Neural cell (in vitro differentiated cells): ENCODE measurements around the gene SYT7. TPM values are rescaled to one million over a fixed set of nuclear protein-coding genes. Genes with fewer than 3 reads are reported as not detected.

Experiments
- H2AFZ ChIP-seq: fragments of 200-600, 300-800 bp; sonication (generic), shearing (Covaris generic); 2 replicates; pipeline ENCODE4 v1.6.0; 2014; ENCODE audit warnings: low read depth, mild to moderate bottlenecking, antibody characterized with exemption, low read length, moderate library complexity
- H3F3A ChIP-seq: fragments of 200-600 bp; shearing (Covaris generic); 2 replicates; pipeline ENCODE4 v1.6.1; 2016; ENCODE audit warnings: mild to moderate bottlenecking, moderate library complexity, mixed read lengths, antibody characterized with exemption, low read length; ENCODE audit not compliant: insufficient read depth, poor library complexity, severe bottlenecking
- H3K27ac ChIP-seq: fragments of 200-600, 300-800 bp; sonication (generic), shearing (Covaris generic); 2 replicates; pipeline ENCODE4 v1.5.1; 2014; ENCODE audit warnings: mild to moderate bottlenecking, low read length, moderate library complexity
- H3K27me3 ChIP-seq: fragments of 300-800, 200-600 bp; sonication (generic), shearing (Covaris generic); 2 replicates; pipeline ENCODE4 v1.6.0; 2014; ENCODE audit warnings: mild to moderate bottlenecking, low read depth, low read length, moderate library complexity; ENCODE audit not compliant: insufficient read depth
- H3K36me3 ChIP-seq: fragments of 300-800, 200-600 bp; sonication (generic), shearing (Covaris generic); 2 replicates; pipeline ENCODE4 v1.5.1; 2014; ENCODE audit warnings: mild to moderate bottlenecking, antibody characterized with exemption, low read length, moderate library complexity; ENCODE audit not compliant: insufficient read depth
- H3K4me2 ChIP-seq: fragments of 300-800, 200-600 bp; sonication (generic), shearing (Covaris generic); 2 replicates; pipeline ENCODE4 v1.6.0; 2014; ENCODE audit warnings: mild to moderate bottlenecking, low read length
- H3K4me3 ChIP-seq: fragments of 300-800, 200-600 bp; sonication (generic), shearing (Covaris generic); 2 replicates; pipeline ENCODE4 v1.5.1; 2014; ENCODE audit warnings: mild to moderate bottlenecking, low read length, moderate library complexity
- H3K79me2 ChIP-seq: fragments of 200-600 bp; shearing (Covaris generic); replicated peaks from 2 replicates; pipeline ENCODE4 v1.6.0; 2014; ENCODE audit warnings: mild to moderate bottlenecking, low read length, moderate library complexity; ENCODE audit not compliant: insufficient read depth
- H3K9ac ChIP-seq: fragments of 300-800, 200-600 bp; sonication (generic), shearing (Covaris generic); 2 replicates; pipeline ENCODE4 v1.6.1; 2016; ENCODE audit warnings: mild to moderate bottlenecking, low read length, mixed read lengths
- H3K9me2 ChIP-seq: fragments of 200-600 bp; shearing (Covaris generic); 2 replicates; pipeline ENCODE4 v1.6.1; 2016; ENCODE audit warnings: mild to moderate bottlenecking, low read length, mixed read lengths; ENCODE audit not compliant: insufficient read depth
- H3K9me3 ChIP-seq: fragments of 200-600, 300-800 bp; sonication (generic), shearing (Covaris generic); 2 replicates; pipeline ENCODE4 v1.6.1; 2016; ENCODE audit warnings: mild to moderate bottlenecking, mixed run types, low read length, moderate library complexity, mixed read lengths
- H4K20me1 ChIP-seq: fragments of 200-600 bp; shearing (Covaris generic); 2 replicates; pipeline ENCODE4 v1.6.1; 2016; ENCODE audit warnings: mild to moderate bottlenecking, mixed run types; ENCODE audit not compliant: insufficient read depth
- EP300 ChIP-seq: fragments of 450-650 bp; conservative IDR thresholded peaks from 2 replicates; pipeline ENCODE4 v1.6.1; 2014; ENCODE audit warnings: antibody characterized with exemption, mild to moderate bottlenecking, moderate library complexity; ENCODE audit not compliant: poor library complexity, severe bottlenecking
- EZH2 ChIP-seq: fragments of 200-600, 300-800 bp; shearing (Covaris generic), sonication (generic); IDR thresholded peaks from 2 replicates; pipeline ENCODE4 v1.6.1; 2014; ENCODE audit warnings: antibody characterized with exemption, low read length, borderline replicate concordance, mild to moderate bottlenecking; ENCODE audit not compliant: insufficient read depth, poor library complexity, severe bottlenecking
- MXI1 ChIP-seq: fragments of 450-650 bp; conservative IDR thresholded peaks from 2 replicates; pipeline ENCODE4 v1.6.1; 2014; ENCODE audit warnings: antibody characterized with exemption, mild to moderate bottlenecking; ENCODE audit not compliant: poor library complexity, severe bottlenecking
- POLR2AphosphoS5 ChIP-seq: IDR thresholded peaks from 2 replicates; pipeline ENCODE4 v1.6.1; 2012
- RAD21 ChIP-seq: fragments of 450-650 bp; conservative IDR thresholded peaks from 2 replicates; pipeline ENCODE4 v1.6.1; 2014; ENCODE audit warnings: antibody characterized with exemption, mild to moderate bottlenecking, moderate library complexity
- SMC3 ChIP-seq: fragments of 450-650 bp; conservative IDR thresholded peaks from 2 replicates; pipeline ENCODE4 v1.6.1; 2014; ENCODE audit warnings: antibody characterized with exemption, mild to moderate bottlenecking, moderate library complexity; ENCODE audit not compliant: poor library complexity
- TAF1 ChIP-seq: IDR thresholded peaks from 2 replicates; pipeline ENCODE4 v1.6.1; 2012; ENCODE audit warnings: low read depth
- polyA plus RNA-seq: library from polyadenylated mRNA; depleted of rRNA; stranded (reverse); fragments of >200 nt; gene quantifications from 2 replicates; pipeline ENCODE4 v1.2.3, GENCODE V29; 2014
- TF ChIP-seq, protein P1 (sequence below): fragments of 450-650 bp; IDR thresholded peaks from 2 replicates; pipeline ENCODE4 v1.5.1; 2014; ENCODE audit warnings: antibody characterized with exemption, mild to moderate bottlenecking, moderate library complexity; ENCODE audit not compliant: poor library complexity, severe bottlenecking
- TF ChIP-seq, protein P2 (sequence below): IDR thresholded peaks from 2 replicates; pipeline ENCODE4 v1.6.1; 2012; ENCODE audit warnings: borderline replicate concordance

Gene SYT7
- polyA plus RNA-seq, 1 donor from 2014 or later = 14.0 TPM

DNA sequence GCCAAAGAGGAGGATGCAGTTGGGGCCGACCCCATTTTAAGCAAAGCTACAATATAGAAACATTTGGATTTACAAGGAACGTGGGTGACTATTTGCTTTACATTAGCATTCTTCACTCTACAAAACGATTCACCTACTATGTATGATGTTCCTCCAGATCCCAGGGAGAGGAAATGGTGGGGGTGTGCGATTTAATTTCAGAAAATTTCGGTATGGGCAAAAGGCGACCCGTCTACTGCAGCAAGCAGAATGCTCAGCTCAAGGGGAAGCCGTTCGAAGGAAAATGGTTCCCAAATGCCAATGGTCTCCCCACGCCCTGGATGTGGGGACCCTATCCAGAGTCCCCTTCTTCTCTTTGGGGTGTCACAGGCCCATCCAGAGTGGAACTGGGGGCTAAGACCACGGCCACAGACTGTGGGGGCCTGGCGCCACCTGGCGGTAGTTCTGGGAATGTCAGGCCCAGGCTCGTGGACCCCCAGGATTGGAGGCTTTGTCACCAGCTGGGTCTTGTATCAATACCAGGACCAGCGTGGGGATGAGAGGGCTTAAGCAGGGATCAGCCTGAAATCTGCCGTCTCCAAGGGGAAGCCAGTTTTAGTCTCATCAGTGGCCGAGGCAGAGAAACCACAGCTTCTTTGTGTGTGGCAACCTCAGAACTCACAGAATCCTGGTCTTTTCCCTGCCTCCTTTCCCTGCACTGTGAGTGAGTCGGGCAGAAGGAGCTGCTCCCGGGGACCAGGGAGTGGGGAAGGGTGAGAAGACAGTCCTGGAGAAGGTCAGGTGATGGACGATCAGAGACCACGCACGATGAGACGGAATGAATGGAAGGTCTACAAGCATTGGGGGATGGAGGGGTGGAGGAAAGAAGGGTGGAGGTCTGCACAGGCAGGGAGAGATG, 64.0 kb downstream of the SYT7 start:
- Histone ChIP-seq H3K27ac (no peak overlapping the region), H3K27me3 (no peaks in the 10 kb centered on the region), H3K9me2 (no peaks in the 10 kb centered on the region), H3F3A (no peaks in the 10 kb centered on the region), H3K36me3 (no peaks in the 10 kb centered on the region), H3K9me3 (no peaks in the 10 kb centered on the region), H3K9ac (peak overlapping the region; percentile 14), H3K4me3 (no peak overlapping the region), H3K79me2 (no peaks in the 10 kb centered on the region), H4K20me1 (no peaks in the 10 kb centered on the region), H2AFZ (peak overlapping the region; percentile 7), H3K4me2 (no peak overlapping the region)
- TF ChIP-seq, protein P1, sequence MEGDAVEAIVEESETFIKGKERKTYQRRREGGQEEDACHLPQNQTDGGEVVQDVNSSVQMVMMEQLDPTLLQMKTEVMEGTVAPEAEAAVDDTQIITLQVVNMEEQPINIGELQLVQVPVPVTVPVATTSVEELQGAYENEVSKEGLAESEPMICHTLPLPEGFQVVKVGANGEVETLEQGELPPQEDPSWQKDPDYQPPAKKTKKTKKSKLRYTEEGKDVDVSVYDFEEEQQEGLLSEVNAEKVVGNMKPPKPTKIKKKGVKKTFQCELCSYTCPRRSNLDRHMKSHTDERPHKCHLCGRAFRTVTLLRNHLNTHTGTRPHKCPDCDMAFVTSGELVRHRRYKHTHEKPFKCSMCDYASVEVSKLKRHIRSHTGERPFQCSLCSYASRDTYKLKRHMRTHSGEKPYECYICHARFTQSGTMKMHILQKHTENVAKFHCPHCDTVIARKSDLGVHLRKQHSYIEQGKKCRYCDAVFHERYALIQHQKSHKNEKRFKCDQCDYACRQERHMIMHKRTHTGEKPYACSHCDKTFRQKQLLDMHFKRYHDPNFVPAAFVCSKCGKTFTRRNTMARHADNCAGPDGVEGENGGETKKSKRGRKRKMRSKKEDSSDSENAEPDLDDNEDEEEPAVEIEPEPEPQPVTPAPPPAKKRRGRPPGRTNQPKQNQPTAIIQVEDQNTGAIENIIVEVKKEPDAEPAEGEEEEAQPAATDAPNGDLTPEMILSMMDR = peak; percentile 99
- TF ChIP-seq SMC3 = peak; percentile 99
- no peak for TF ChIP-seq POLR2AphosphoS5
- TF ChIP-seq RAD21 = peak; percentile 97

DNA sequence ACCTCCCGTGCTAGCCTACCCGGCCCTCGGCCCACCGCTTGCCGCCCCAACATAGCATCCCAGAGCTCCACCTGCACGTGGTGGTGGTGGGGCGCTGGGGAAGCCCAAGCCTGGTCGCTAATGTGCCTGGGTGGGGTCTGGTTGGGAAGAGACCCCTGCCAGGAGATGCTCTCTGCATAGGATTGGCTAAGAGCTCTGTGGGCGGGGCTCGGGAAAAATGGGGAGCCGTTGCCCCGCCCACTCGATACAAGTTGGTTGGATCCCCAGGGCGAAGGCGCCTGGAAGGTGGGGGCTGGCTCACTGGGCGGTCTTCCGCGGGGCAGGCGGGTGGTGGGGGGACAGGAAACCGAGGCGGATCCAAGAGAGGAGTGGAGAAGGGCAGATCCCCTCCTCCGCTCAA, 64.7 kb downstream of the SYT7 start:
- Histone ChIP-seq H3K4me2 (no peak overlapping the region), H3F3A (no peaks in the 10 kb centered on the region), H3K9me3 (no peaks in the 10 kb centered on the region), H4K20me1 (no peaks in the 10 kb centered on the region), H3K27ac (no peak overlapping the region), H3K36me3 (no peaks in the 10 kb centered on the region), H3K79me2 (no peaks in the 10 kb centered on the region), H3K9ac (no peak overlapping the region), H3K4me3 (no peak overlapping the region), H3K9me2 (no peaks in the 10 kb centered on the region), H2AFZ (no peak overlapping the region), H3K27me3 (no peaks in the 10 kb centered on the region)
- TF ChIP-seq EP300 (no peak), EZH2 (no peak), SMC3 (no peak), RAD21 (no peak), MXI1 (no peak)

DNA sequence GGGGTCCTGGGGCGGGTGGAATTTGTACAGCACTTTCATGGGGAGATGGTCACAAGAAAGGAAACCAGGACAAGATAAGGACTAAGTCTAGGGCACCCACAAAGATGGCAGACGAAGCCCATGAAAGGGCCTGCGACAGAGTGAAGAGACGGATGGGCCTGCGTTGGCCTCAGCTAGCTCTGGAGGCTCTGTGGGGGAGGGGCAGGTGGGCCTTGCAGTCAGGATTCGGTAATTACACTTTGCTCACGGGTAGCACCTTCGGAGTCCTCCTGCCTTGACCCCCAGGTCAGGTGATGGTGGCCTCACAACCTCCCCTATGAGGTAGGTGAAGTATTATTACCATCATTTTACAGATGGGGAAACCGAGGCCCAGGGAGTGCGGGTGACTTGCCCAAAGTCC, 65.2 kb downstream of the SYT7 start:
- TF ChIP-seq, protein P1 = no peak
- TF ChIP-seq EZH2 (no peak), MXI1 (no peak), POLR2AphosphoS5 (no peak), SMC3 (no peak), RAD21 (no peak), EP300 (no peak), TAF1 (no peak)
- TF ChIP-seq, protein P2, sequence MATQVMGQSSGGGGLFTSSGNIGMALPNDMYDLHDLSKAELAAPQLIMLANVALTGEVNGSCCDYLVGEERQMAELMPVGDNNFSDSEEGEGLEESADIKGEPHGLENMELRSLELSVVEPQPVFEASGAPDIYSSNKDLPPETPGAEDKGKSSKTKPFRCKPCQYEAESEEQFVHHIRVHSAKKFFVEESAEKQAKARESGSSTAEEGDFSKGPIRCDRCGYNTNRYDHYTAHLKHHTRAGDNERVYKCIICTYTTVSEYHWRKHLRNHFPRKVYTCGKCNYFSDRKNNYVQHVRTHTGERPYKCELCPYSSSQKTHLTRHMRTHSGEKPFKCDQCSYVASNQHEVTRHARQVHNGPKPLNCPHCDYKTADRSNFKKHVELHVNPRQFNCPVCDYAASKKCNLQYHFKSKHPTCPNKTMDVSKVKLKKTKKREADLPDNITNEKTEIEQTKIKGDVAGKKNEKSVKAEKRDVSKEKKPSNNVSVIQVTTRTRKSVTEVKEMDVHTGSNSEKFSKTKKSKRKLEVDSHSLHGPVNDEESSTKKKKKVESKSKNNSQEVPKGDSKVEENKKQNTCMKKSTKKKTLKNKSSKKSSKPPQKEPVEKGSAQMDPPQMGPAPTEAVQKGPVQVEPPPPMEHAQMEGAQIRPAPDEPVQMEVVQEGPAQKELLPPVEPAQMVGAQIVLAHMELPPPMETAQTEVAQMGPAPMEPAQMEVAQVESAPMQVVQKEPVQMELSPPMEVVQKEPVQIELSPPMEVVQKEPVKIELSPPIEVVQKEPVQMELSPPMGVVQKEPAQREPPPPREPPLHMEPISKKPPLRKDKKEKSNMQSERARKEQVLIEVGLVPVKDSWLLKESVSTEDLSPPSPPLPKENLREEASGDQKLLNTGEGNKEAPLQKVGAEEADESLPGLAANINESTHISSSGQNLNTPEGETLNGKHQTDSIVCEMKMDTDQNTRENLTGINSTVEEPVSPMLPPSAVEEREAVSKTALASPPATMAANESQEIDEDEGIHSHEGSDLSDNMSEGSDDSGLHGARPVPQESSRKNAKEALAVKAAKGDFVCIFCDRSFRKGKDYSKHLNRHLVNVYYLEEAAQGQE = no peak
- H3K9ac ChIP-seq = no peak overlapping the region
- H3K4me3 ChIP-seq = no peak overlapping the region
- H3K79me2 ChIP-seq = no peaks in the 10 kb centered on the region
- H4K20me1 ChIP-seq = no peaks in the 10 kb centered on the region
- H3K27ac ChIP-seq = no peak overlapping the region
- H3K27me3 ChIP-seq = no peaks in the 10 kb centered on the region
- no peaks in the 10 kb centered on the region for H3K9me2 ChIP-seq
- no peaks in the 10 kb centered on the region for H3K36me3 ChIP-seq
- no peaks in the 10 kb centered on the region for H3F3A ChIP-seq
- H2AFZ ChIP-seq = no peak overlapping the region
- no peak overlapping the region for H3K4me2 ChIP-seq
- no peaks in the 10 kb centered on the region for H3K9me3 ChIP-seq
